Hepatocyte (in vitro differentiated cells): ENCODE data around the gene A2ML1.

Experiments used
- EZH2 ChIP-seq: fragments of 200-600 bp; sonication (generic); IDR thresholded peaks from 2 replicates; pipeline ENCODE4 v1.6.1; 2016; ENCODE audit warnings: antibody characterized with exemption, mild to moderate bottlenecking, borderline replicate concordance
- EZH2phosphoT487 ChIP-seq: fragments of 200-600 bp; sonication (generic); IDR thresholded peaks from one replicate; pipeline ENCODE4 v1.6.1; 2018; ENCODE audit warnings: antibody characterized with exemption, mild to moderate bottlenecking, low read depth, moderate library complexity; ENCODE audit not compliant: unreplicated experiment, severe bottlenecking
- TF ChIP-seq, protein P1 (sequence below): fragments of 200-600 bp; sonication (generic); IDR thresholded peaks from 2 replicates; pipeline ENCODE4 v1.5.1; 2016; ENCODE audit warnings: antibody characterized with exemption, mild to moderate bottlenecking; ENCODE audit not compliant: poor library complexity

DNA sequence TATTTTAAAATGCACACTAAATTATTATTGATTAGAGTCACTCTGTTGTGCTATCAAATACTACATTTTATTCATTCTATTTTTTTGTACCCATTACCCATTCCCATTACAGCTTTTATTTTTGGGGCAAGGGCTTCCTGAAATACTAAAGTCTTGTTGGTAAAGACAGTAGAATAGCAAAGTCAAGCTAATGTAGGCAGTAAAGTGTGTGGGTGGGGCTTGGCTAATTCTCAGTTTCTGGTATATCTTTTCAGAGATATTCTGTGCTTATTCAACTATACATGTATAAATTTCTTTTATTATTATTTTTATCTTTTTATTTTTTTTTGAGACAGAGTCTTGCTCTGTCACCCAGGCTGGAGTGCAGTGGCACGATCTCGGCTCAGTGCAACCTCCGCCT, 69.6 kb downstream of the A2ML1 start:
- TF ChIP-seq, protein P1, sequence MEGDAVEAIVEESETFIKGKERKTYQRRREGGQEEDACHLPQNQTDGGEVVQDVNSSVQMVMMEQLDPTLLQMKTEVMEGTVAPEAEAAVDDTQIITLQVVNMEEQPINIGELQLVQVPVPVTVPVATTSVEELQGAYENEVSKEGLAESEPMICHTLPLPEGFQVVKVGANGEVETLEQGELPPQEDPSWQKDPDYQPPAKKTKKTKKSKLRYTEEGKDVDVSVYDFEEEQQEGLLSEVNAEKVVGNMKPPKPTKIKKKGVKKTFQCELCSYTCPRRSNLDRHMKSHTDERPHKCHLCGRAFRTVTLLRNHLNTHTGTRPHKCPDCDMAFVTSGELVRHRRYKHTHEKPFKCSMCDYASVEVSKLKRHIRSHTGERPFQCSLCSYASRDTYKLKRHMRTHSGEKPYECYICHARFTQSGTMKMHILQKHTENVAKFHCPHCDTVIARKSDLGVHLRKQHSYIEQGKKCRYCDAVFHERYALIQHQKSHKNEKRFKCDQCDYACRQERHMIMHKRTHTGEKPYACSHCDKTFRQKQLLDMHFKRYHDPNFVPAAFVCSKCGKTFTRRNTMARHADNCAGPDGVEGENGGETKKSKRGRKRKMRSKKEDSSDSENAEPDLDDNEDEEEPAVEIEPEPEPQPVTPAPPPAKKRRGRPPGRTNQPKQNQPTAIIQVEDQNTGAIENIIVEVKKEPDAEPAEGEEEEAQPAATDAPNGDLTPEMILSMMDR, result no peak
- TF ChIP-seq EZH2phosphoT487, result no peak
- TF ChIP-seq EZH2, result no peak
